ENCODE results near the gene ACSL1.

Gene ACSL1

GRCh38 chr4:184812651-184813181, 13.1 kb downstream of the ACSL1 start:
- Mint-ChIP-seq H3K4me1 (peaks cover 63% of the 10 kb centered on the region), H3K4me3 (no peak overlapping the region)

GRCh38 chr4:184812199-184812542, 13.6 kb downstream of the ACSL1 start:
- Mint-ChIP-seq H3K27me3 (no peaks in the 10 kb centered on the region), H3K4me1 (peaks cover 60% of the 10 kb centered on the region), H3K4me3 (no peak overlapping the region), H3K27ac (no peak overlapping the region), H3K9me3 (no peaks in the 10 kb centered on the region), H3K36me3 (peaks cover 2% of the 10 kb centered on the region)
- no peak for ATAC-seq (ENCODE audit: low read depth)
- no peak for DNase-seq (ENCODE audit: low spot score in 2 of 2)

More at GRCh38 chr4:184812651-184813181, 13.1 kb downstream of the ACSL1 start:
- Mint-ChIP-seq H3K27ac (peak overlapping the region; percentile 38), H3K27me3 (no peaks in the 10 kb centered on the region), H3K36me3 (peaks cover 2% of the 10 kb centered on the region), H3K9me3 (no peaks in the 10 kb centered on the region)
- DNase-seq (ENCODE audit: low spot score in 2 of 2) (no peak), ATAC-seq (ENCODE audit: low read depth) (no peak)

DNA sequence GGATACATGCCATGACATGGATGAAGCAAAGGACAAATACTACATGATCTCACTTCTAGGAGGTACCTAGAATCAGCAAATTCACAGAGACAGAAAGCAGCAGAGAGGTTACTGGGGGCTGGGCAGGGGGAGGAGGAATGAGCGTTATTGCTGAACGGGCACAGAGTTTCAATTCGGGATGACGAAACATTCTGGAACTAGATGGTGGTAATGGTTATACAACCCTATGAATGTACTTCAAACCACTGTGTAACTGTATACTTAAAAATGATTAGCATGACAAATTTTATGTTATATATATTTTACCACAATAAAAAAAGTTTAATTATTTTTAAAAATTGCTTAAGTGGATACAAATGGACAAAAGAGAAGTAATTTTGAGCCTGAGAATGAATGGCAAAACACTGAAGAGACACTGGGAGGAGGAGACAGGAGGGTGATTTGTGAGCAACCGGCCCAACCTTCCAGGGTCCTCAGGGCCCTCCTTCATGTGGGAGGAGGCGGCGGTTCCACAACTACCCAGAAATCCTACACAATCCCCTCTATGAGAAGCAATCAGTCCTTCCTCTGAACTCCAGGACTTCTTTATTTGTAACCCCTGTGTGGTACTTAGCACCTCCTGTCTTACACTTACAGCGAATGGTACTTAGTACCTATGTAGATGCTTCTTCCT, 14.1 kb downstream of the ACSL1 start:
- no peaks in the 10 kb centered on the region for H3K9me3 Mint-ChIP-seq
- H3K36me3 Mint-ChIP-seq, result peaks cover 2% of the 10 kb centered on the region
- no peak overlapping the region for H3K4me3 Mint-ChIP-seq
- H3K27me3 Mint-ChIP-seq, result no peaks in the 10 kb centered on the region
- no peak overlapping the region for H3K27ac Mint-ChIP-seq
- ATAC-seq (ENCODE audit: low read depth) (no peak), DNase-seq (ENCODE audit: low spot score in 2 of 2) (no peak)
- H3K4me1 Mint-ChIP-seq, result peaks cover 55% of the 10 kb centered on the region

DNA sequence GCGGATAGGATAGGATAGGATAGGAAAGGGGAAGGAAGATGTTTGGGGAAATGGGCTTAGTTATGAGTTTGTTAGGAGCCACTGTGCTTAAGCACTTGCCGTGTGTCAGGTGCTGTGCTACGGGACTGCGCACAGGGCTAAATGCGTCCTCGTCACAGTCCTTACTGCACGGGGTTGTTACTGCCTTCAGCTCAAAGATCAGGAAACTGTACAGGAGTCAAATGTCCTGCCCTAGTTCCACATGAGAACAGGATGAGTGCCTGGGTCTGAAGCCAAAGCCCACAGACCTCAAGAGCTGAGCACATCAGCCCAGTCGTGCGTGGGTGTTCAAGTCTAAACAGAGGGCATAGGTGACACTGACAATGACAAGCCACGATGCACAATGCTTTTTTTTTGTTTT, 15.0 kb downstream of the ACSL1 start:
- peaks cover 55% of the 10 kb centered on the region for H3K4me1 Mint-ChIP-seq
- no peaks in the 10 kb centered on the region for H3K27me3 Mint-ChIP-seq
- H3K4me3 Mint-ChIP-seq, result no peak overlapping the region
- no peak for ATAC-seq (ENCODE audit: low read depth)
- H3K36me3 Mint-ChIP-seq, result peaks cover 2% of the 10 kb centered on the region
- no peak for DNase-seq (ENCODE audit: low spot score in 2 of 2)
- no peaks in the 10 kb centered on the region for H3K9me3 Mint-ChIP-seq
- H3K27ac Mint-ChIP-seq, result no peak overlapping the region

DNA sequence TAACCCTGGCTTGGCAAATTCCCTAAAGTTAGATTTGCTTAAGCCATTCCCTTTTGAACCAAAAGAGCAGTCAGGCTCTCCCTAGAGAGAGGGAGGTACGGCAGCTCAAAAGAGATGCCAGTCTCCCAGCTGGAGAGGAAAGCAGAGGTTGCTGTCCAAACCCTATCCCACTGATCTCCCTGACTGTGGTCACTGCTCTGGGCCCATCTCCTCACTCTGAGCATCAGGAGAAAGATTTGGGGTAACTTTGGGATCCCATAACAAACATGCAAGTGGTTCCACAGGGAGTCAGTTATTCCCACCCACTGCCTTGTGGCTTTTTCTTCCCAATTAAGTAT, 17.1 kb downstream of the ACSL1 start:
- H3K4me1 Mint-ChIP-seq, result peaks cover 54% of the 10 kb centered on the region
- ATAC-seq (ENCODE audit: low read depth), result no peak
- H3K4me3 Mint-ChIP-seq, result no peak overlapping the region
- H3K36me3 Mint-ChIP-seq, result peaks cover 2% of the 10 kb centered on the region
- DNase-seq (ENCODE audit: low spot score in 2 of 2), result no peak
- H3K27me3 Mint-ChIP-seq, result no peaks in the 10 kb centered on the region
- H3K9me3 Mint-ChIP-seq, result no peaks in the 10 kb centered on the region
- no peak overlapping the region for H3K27ac Mint-ChIP-seq

DNA sequence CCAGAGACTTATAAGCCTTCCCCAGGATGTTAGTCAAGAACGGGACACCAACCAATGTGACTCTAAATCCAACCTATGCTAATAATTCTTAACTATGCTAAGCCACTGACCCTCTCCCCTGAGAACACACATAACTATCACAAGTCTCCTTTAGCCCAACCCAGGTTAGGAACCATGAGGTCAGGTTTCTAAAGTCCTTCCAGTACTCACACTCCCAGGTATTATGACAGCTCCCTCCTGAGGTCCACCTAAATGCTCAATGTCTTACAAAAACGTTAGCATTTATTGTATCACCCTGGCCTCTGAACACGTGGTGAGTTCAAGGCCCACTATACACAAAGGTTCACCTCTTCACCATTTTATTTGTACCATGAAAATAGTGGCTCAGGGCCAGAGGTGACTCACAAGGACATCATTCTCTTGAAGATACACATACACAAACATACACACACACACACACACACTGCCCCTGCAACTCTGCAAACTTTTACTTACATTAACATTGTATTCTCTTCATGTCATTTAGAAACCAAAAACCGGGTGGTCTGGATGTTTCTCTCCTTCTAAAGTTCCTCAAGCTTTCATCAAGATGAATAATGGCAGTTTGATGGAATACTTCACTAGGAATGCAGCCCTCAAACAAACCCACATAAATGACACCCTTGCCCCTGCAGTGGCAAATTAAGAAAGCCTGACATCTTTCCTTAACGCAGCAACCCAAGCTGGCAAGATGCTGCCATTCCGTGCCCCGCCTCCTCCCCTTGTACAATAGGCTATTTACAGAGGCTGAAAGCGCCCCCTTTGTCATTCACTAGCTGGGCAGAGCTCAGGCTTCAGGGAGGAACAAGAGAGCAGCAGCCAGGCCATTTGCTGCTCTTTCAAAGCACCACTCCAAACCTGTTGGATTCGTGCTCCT, 17.7 kb downstream of the ACSL1 start:
- H3K4me1 Mint-ChIP-seq, result peaks cover 50% of the 10 kb centered on the region
- H3K27ac Mint-ChIP-seq, result peak overlapping the region; percentile 7
- peaks cover 3% of the 10 kb centered on the region for H3K36me3 Mint-ChIP-seq
- DNase-seq (ENCODE audit: low spot score in 2 of 2) (no peak), ATAC-seq (ENCODE audit: low read depth) (no peak)
- H3K9me3 Mint-ChIP-seq, result no peaks in the 10 kb centered on the region
- H3K4me3 Mint-ChIP-seq, result no peak overlapping the region
- H3K27me3 Mint-ChIP-seq, result no peaks in the 10 kb centered on the region

DNA sequence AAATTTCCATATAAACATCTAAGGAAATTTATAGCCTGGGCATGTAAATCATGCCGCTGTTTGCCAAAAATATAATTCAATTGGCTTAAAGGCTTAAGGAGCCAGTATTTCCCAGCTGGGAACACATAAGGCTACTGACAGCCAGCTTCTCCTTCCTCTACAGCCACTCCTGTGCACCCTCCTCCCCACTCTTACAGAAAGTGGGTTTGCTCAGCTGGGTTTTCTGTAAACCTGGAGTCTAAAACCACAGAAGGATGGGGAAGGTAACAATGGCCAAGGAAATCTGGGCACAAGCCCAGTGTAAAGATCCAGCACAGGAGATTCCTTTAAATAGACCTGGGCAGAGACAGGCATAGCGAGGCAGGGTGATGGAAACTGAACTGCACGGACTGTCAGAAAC, 18.5 kb downstream of the ACSL1 start:
- no peak for DNase-seq (ENCODE audit: low spot score in 2 of 2)
- Mint-ChIP-seq H3K4me1 (peaks cover 42% of the 10 kb centered on the region), H3K27me3 (no peaks in the 10 kb centered on the region), H3K4me3 (no peak overlapping the region), H3K27ac (no peak overlapping the region), H3K36me3 (peaks cover 9% of the 10 kb centered on the region), H3K9me3 (no peaks in the 10 kb centered on the region)
- ATAC-seq (ENCODE audit: low read depth), result no peak

DNA sequence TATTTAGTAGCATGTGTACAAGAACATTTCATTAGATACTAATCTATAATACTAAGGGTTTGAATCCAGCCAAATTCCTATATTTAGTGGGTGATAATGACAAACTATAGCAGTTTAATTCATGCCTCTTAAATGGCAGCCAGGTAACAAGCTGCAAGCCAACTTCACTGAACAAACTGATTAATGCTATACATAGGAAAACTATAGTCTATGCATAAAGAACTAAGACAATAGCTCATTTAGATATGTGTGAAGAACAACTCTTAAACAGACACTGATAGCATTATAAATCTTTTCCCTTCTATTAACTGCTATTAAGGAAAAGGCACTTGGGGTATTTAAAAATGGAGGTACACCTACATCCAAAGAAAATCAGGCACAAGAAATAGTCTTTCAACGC, 19.1 kb downstream of the ACSL1 start:
- Mint-ChIP-seq H3K9me3 (no peaks in the 10 kb centered on the region), H3K36me3 (peaks cover 9% of the 10 kb centered on the region), H3K27me3 (no peaks in the 10 kb centered on the region), H3K4me1 (peaks cover 37% of the 10 kb centered on the region), H3K27ac (no peak overlapping the region), H3K4me3 (no peak overlapping the region)
- DNase-seq (ENCODE audit: low spot score in 2 of 2), result no peak
- ATAC-seq (ENCODE audit: low read depth), result no peak

DNA sequence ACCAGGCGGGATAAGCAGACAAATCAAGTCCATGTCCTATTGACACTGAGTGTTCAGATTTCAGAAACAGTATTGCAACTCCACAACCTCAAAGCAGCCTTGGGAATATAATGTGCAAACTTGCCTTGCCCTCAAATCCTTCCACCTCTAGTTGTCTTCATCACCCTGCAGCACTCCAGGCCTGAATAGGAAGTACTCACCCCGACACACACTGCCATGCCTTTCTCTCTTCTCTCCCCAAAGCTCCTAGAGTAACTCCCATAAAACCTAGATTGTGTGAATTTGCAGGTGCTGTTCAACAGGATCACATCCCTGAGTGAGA, 19.6 kb downstream of the ACSL1 start:
- Mint-ChIP-seq H3K36me3 (peaks cover 9% of the 10 kb centered on the region), H3K9me3 (no peaks in the 10 kb centered on the region), H3K4me1 (peaks cover 34% of the 10 kb centered on the region), H3K4me3 (no peak overlapping the region), H3K27ac (peak overlapping the region; percentile 31), H3K27me3 (no peaks in the 10 kb centered on the region)
- ATAC-seq (ENCODE audit: low read depth), result no peak
- no peak for DNase-seq (ENCODE audit: low spot score in 2 of 2)

DNA sequence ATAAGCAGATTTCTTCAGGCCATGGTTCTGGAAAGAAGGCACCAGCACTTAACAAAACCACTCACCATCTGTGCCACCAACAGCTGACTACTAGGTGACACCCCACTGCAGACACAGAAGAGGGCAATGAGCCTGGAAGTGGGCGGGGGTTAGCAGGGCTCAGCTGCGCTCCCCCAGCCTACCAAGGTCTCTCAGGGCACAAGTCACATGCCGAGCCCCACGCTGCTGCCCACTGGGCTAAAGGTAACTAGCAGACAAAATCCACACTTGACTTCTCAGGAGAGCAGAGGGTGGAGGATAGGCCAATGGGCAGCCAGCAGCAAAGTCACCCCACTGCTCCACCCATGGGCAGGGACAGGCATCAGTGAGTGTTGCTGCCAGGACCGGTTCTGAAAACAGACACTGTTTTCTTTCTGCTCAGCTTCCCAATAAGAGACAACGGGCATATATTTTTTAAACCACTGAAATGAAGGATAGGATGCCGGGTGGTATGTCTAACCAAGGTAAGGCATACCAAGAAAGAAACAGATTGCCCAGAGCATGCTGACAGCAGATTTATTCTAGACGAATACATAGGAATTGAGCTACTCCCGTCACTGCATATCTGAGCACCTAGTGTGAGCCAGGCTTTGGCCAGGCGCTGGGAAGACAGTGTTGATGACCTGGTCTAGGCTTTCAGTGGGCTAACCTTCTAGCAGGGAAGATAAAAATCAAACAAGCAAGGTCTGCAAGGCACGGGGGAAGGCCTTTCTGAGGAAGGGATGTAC, 20.1 kb downstream of the ACSL1 start:
- peaks cover 34% of the 10 kb centered on the region for H3K4me1 Mint-ChIP-seq
- H3K27me3 Mint-ChIP-seq, result no peaks in the 10 kb centered on the region
- H3K9me3 Mint-ChIP-seq, result no peaks in the 10 kb centered on the region
- peak overlapping the region; percentile 48 for H3K4me3 Mint-ChIP-seq
- H3K36me3 Mint-ChIP-seq, result peaks cover 9% of the 10 kb centered on the region
- peak; percentile 42 to 50 for DNase-seq (ENCODE audit: low spot score in 2 of 2)
- ATAC-seq (ENCODE audit: low read depth), result peak; percentile 94
- H3K27ac Mint-ChIP-seq, result peak overlapping the region; percentile 31

GRCh38 chr4:184804621-184805020, 21.1 kb downstream of the ACSL1 start:
- Mint-ChIP-seq H3K36me3 (peaks cover 7% of the 10 kb centered on the region), H3K9me3 (no peaks in the 10 kb centered on the region), H3K4me3 (no peak overlapping the region), H3K4me1 (peaks cover 29% of the 10 kb centered on the region), H3K27me3 (no peaks in the 10 kb centered on the region), H3K27ac (no peak overlapping the region)
- DNase-seq (ENCODE audit: low spot score in 2 of 2) (no peak), ATAC-seq (ENCODE audit: low read depth) (no peak)

- no peak for ATAC-seq (ENCODE audit: low read depth)
- no peak overlapping the region for H3K27ac Mint-ChIP-seq
- no peak for DNase-seq (ENCODE audit: low spot score in 2 of 2)
Measured at GRCh38 chr4:184803874-184804273, 21.9 kb downstream of the ACSL1 start.

GRCh38 chr4:184803133-184803532, 22.6 kb downstream of the ACSL1 start:
- Mint-ChIP-seq H3K36me3 (peaks cover 11% of the 10 kb centered on the region), H3K27me3 (no peaks in the 10 kb centered on the region), H3K9me3 (no peaks in the 10 kb centered on the region), H3K4me3 (no peak overlapping the region), H3K27ac (no peak overlapping the region), H3K4me1 (peaks cover 22% of the 10 kb centered on the region)
- no peak for DNase-seq (ENCODE audit: low spot score in 2 of 2)
- no peak for ATAC-seq (ENCODE audit: low read depth)

More at GRCh38 chr4:184803874-184804273, 21.9 kb downstream of the ACSL1 start:
- no peaks in the 10 kb centered on the region for H3K9me3 Mint-ChIP-seq
- peaks cover 29% of the 10 kb centered on the region for H3K4me1 Mint-ChIP-seq
- peaks cover 9% of the 10 kb centered on the region for H3K36me3 Mint-ChIP-seq
- no peak overlapping the region for H3K4me3 Mint-ChIP-seq
- no peaks in the 10 kb centered on the region for H3K27me3 Mint-ChIP-seq

DNA sequence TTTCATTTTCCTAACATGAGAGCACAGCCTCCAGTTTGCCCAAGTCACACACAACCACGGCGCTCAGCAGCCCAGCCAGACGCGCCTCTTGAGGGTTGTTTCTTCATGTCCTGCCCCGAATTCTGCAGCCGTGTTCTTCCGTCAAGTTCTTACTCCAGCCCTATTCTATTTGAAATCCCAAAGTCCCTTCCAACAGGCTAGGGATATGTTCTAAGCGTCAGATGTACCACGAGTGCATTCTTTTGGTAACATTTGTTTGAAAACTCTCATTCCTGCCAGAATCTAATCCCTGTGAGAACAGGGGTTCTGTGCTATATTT, 23.1 kb downstream of the ACSL1 start:
- H3K4me3 Mint-ChIP-seq, result no peak overlapping the region
- H3K4me1 Mint-ChIP-seq, result peaks cover 18% of the 10 kb centered on the region
- no peaks in the 10 kb centered on the region for H3K27me3 Mint-ChIP-seq
- DNase-seq (ENCODE audit: low spot score in 2 of 2), result no peak
- no peak overlapping the region for H3K27ac Mint-ChIP-seq
- no peak for ATAC-seq (ENCODE audit: low read depth)
- H3K36me3 Mint-ChIP-seq, result peaks cover 11% of the 10 kb centered on the region
- no peaks in the 10 kb centered on the region for H3K9me3 Mint-ChIP-seq

Measured in memory B cell (primary cell).